Measurements from ENCODE around the gene OR5K4. TPM values are rescaled to one million over a fixed set of nuclear protein-coding genes. Genes with fewer than 3 reads are reported as not detected.

Gene OR5K4
- total RNA-seq = not detected in 2 replicates

GRCh38 chr3:98353554-98353953, at the start of gene OR5K4:
OR5K4 (plus strand) TSS chr3:98353854; CDS start chr3:98353854, 0 bp downstream.
- no peak for DNase-seq (ENCODE audit: extremely low read depth, low read depth, low spot score)

DNA sequence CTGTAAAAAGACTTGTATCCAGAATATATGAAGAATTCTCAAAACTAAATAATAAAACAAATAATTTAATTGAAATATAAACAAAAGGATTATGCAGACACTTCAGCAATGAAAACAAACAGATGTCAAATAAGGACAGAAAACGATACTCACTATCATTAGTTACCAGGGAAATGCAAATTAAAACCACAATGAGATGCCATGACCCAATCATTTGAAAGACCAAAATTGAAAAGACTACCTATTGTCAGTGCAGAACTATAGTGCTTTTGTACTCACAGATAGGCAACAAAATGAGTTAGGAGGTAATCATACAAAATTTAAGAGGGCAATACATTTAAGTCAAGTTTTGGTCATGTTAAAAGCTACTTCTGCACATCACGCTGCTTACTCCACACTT, 31.6 kb upstream of the OR5K4 start:
- DNase-seq (ENCODE audit: extremely low read depth, low read depth, low spot score) = no peak

- no peak for DNase-seq (ENCODE audit: extremely low read depth, low read depth, low spot score)
Observed at GRCh38 chr3:98322686-98323085, 31.0 kb upstream of the OR5K4 start.

DNA sequence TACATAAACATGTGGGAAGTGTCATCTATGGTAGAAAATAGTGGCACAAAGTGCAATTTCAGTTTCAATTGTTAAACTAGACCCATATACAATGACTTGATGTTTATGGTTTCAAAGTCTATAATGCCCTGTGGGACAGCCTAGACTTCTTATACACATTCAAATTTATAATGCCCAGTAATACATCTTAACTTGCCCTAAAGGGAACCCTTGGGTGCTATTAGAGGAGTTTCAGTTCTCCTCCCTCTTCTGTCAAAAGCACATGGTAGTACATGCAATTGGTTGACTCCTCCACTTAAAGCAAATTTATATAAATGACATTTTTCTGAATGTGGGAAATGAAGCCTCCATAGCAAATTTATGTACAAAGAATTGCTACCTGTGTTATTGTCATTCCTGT, 30.2 kb upstream of the OR5K4 start:
- no peak for DNase-seq (ENCODE audit: extremely low read depth, low read depth, low spot score)

DNA sequence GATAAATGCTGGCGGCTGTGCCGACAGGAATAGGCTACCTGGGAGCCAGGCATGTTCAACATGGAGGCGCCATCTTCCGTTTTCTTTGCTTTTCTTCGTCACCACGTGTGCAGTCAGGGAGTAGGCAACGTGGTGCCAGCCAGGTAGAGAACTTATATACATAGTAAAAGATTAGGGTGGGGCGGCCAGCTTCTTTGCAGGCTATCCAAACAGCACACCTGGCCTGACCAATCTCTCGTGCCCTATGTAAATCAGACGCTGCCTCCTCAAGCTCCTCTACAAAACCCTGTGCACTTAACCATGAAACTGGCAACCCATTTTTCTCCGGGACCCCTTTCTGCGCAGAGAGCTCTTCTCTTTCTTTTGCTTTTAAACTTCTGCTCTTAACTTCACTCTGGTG, 28.6 kb upstream of the OR5K4 start:
- no peak for DNase-seq (ENCODE audit: extremely low read depth, low read depth, low spot score)

DNA sequence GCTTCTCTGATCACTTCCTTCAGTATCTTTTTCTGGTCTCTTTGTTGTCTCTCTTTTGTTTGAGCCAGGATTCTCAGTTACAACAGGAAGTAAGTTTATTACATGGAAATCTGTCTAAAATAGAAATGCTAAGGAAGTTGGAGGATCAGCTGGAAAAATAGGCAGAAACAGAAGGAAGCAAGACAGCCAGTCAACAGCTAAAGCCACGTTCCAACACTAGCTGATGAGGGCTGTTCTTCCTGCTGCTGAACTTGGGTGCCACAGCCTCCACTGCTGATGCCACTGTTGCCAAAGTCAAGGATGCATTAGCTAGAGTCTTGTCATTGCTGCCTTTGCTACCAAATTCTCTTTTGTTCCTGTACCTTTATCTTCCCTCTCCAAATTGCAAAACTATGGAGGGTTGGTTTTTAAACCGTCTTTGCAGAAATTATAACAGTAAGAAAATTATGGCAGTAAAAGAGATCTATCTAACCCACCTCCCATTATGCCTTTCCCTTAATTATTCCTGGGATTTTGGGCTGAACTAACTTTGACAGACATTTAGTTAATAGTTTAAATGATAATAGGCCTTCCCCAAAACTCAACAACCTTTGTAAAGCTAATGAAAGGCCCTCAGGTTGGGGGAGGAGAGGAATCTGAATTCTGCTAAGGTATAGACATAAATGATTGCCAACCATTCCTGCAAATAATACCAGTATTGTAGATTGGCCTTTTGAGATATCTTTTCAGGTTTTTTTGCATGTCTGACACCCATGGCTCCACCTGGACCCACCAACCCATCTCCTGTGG, 27.4 kb upstream of the OR5K4 start:
- DNase-seq (ENCODE audit: extremely low read depth, low read depth, low spot score) = no peak

- no peak for DNase-seq (ENCODE audit: extremely low read depth, low read depth, low spot score)
Observed at GRCh38 chr3:98326945-98327344, 26.7 kb upstream of the OR5K4 start.

DNA sequence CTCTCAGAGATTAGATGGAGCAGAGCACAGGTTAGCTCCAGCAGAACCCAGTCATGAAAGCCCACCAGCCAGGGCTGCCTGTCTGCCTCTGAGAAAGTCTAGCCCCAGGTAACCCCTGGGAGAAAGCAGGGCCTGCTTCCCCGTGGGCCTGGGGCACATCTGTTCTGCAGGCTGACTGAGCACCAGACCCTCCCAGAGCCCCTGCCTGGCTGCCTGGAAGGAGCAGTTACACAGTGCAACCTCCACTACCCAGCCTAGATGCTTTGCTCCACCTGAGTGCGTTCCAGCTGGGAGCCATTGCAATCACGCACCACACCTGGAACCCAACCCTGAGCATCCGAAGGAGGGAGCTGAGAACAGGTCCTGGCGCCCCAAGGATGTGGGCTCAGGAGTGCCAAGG, 24.7 kb upstream of the OR5K4 start:
- no peak for DNase-seq (ENCODE audit: extremely low read depth, low read depth, low spot score)

DNA sequence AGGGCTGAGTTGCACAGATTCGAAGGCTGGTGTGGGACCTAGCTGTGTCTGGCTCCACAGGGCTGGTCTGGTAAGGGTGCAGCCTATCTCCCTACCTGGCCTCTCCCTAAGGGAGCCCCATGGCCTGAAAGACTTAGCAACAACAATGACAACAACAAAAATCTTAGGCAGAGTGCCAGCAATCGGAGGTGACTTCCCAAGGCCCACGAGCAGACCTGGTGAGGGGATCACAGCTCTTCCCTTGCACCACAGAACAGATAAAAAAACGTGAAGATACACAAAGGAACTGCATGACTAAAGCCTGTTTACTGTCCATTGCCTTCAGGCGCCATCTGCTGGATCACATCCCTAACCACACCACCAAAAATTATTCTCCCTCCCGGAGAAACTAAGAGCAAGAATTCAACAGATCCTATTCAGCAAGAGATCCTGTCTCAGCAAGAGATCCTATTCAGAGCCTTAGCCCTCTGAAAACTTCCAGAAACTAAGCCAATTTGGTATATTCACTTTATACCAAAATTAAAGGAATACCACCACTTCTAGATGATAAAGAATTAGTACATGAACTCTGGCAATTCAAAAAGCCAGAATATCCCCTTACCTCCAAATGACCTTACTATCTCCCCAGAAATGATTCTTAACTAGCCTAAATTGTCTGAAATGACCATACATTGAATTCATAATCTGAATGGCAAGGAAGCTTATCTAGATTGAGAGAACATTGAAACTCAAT, 24.1 kb upstream of the OR5K4 start:
- peak; percentile 7 for DNase-seq (ENCODE audit: extremely low read depth, low read depth, low spot score)

DNA sequence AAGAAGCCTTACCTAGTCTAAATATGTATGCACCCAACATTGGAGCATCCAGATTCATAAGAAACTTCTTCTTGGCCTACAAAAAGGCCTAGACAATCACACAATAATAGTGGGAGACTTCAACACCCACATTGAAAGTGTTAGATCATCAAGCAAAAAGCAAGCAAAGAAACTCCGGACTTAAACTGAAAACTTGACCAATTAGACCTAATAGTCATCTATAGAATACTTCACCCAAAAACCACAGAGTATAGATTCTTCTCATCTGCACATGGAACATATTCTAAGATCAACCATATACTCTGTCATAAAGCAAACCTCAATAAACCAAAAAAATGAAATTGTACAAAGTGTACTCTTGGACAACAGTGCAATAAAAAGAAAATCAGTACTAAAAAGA, 22.3 kb upstream of the OR5K4 start:
- no peak for DNase-seq (ENCODE audit: extremely low read depth, low read depth, low spot score)

DNA sequence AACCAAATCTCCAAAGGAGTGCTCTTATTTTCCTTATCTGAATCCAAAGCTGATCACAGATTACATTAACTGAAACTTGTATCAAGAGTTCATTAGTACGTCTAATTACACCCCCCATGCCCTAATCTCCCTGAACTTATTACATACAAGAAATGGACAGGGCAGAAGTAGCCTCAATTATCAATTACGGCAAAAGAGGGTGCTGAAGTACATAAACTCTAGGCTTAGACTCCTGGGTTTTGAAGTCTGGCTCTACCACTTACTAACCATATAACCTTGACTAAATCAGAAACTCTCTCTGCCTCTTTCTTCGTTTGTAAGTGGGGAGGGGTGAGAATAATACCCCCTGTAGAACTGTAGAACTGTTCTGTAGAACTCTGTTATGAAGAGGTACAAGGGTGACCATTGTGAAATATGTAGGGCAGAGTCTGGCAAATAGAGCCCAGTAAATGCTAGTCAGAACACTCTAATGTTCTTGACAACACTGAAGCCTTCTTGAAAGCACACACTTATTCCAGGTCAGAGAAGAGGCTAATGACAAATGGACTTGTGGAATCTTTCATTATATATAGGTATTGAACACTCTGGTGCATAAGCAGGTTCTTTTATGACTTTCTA, 19.6 kb upstream of the OR5K4 start:
- DNase-seq (ENCODE audit: extremely low read depth, low read depth, low spot score) = no peak

GRCh38 chr3:98339031-98339430, 14.6 kb upstream of the OR5K4 start:
- DNase-seq (ENCODE audit: extremely low read depth, low read depth, low spot score) = no peak

DNA sequence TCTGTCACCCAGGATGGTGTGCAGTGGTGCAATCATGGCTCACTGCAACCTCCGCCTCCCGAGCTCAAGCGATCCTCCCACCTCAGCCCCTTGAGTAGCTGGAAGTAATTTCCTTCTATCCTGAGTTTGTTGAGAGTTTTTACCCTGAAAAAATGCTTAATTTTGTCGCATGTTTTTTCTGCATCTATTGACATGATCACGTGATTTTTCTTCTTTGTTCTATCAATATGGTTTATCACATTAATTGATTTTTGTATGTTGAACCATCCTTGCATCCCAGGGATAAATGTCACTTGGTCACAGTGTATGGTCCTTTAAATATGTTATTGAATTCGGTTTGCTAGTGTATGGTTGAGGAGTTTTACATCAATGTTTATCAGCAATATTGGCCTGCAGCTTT, 11.9 kb upstream of the OR5K4 start:
- no peak for DNase-seq (ENCODE audit: extremely low read depth, low read depth, low spot score)

GRCh38 chr3:98343647-98344507, 9.8 kb upstream of the OR5K4 start:
- DNase-seq (ENCODE audit: extremely low read depth, low read depth, low spot score) = peak; percentile 12

GRCh38 chr3:98350082-98350481, 3.6 kb upstream of the OR5K4 start:
- no peak for DNase-seq (ENCODE audit: extremely low read depth, low read depth, low spot score)

GRCh38 chr3:98359250-98359649, 5.6 kb downstream of the OR5K4 start:
- no peak for DNase-seq (ENCODE audit: extremely low read depth, low read depth, low spot score)

GRCh38 chr3:98359993-98360675, 6.5 kb downstream of the OR5K4 start:
- DNase-seq (ENCODE audit: extremely low read depth, low read depth, low spot score) = no peak

GRCh38 chr3:98360681-98361080, 7.0 kb downstream of the OR5K4 start:
- DNase-seq (ENCODE audit: extremely low read depth, low read depth, low spot score) = no peak

GRCh38 chr3:98361289-98361688, 7.6 kb downstream of the OR5K4 start:
- DNase-seq (ENCODE audit: extremely low read depth, low read depth, low spot score) = no peak

All from glomerular endothelial cell (primary cell).